NK-92 (cell line): Measurements from ENCODE around the gene BEST2.

ENCODE experiments used
- DNase-seq: peaks from one replicate; lab custom pipeline; 2025; ENCODE audit not compliant: unreplicated experiment; lab: John Stamatoyannopoulos, UW

The BEST2 gene

DNA sequence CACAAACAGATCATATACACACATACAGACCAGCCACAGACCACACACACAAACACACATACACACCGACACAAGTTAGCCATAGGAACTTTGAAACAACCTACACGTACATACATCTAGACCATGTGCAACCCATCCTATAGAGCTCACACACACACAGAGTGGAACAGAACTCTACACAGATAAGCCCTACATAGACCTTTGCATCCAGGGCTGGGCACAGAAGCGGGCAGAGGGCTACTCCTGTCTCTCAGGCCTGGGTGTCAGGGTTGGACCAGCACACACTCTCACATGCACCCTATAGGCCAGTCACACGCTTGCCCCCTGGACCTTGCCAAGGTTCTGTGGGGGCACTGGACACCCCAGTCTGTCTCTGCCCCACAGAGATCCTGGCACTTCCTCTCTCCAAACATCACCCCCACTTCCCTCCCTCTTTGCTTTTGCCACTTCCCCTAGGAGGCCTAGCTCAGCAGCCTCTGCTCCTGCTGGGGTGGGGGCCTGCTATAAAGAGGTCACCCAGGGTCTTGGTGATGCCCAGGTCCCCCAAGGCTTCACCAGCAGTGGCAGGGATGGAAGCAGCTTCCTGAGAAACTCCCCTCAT, 33.9 kb downstream of the BEST2 start:
- DNase-seq = no peak

- DNase-seq = no peak
Measured at GRCh38 chr19:12786141-12786870, 34.7 kb downstream of the BEST2 start.

DNA sequence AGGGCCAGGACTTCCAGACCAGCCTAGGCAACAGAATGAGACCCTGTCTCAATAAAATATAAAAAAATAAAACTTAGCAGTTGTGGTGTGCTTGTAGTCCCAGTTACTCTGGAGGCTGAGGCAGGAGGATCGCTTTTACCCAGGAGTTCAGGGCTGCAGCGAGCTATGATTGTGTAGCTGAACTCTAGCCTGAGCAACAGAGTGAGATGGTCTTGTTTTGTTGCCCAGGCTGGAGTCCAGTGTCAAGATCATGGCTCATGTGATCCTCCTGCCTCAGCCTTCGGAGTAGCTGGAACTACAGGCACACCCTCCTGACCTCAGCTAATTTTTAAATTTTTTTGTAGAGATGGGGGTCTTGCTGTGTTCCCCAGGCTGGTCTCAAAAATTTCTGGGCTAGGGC, 35.4 kb downstream of the BEST2 start:
- DNase-seq = no peak

DNA sequence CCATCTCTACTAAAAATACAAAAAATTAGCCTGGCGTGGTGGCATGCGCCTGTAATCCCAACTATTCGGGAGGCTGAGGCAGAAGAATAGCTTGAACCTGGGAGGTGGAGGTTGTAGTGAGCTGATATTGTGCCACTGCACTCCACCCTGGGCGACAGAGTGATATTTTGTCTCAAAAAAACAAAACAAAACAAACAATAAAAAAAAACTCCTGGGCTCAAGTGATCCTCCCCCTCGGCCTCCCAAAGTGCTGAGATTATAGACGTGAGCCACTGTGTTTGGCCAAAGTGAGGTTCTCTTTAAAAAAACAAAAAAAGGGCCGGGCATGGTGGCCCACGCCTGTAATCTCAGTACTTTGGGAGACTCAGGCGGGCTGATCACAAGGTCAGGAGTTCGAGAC, 35.9 kb downstream of the BEST2 start:
- DNase-seq = no peak

- no peak for DNase-seq
Measured at GRCh38 chr19:12788042-12788681, 36.6 kb downstream of the BEST2 start.

DNA sequence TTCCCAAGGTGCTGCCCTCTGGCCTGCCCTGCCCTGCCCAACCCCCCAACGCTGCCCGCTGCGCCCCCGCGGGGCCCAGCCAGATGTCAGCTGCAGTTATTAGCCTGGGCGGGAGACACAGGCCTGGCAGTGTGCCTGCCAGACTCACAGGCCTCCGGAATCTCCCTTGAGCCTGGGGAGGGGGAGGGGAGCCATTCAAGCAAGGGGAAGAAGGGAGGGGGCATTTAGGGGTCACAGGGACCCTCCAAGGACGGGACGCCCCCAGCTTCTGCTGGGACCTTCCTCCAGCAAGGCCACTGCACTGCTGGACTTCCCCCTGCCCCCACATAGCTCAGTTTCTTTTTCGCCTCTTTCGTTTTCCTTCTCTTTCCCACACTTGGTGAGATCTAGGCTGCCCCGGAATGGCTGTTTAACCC, 37.1 kb downstream of the BEST2 start:
- no peak for DNase-seq

GRCh38 chr19:12789098-12789903, 37.7 kb downstream of the BEST2 start:
- no peak for DNase-seq

DNA sequence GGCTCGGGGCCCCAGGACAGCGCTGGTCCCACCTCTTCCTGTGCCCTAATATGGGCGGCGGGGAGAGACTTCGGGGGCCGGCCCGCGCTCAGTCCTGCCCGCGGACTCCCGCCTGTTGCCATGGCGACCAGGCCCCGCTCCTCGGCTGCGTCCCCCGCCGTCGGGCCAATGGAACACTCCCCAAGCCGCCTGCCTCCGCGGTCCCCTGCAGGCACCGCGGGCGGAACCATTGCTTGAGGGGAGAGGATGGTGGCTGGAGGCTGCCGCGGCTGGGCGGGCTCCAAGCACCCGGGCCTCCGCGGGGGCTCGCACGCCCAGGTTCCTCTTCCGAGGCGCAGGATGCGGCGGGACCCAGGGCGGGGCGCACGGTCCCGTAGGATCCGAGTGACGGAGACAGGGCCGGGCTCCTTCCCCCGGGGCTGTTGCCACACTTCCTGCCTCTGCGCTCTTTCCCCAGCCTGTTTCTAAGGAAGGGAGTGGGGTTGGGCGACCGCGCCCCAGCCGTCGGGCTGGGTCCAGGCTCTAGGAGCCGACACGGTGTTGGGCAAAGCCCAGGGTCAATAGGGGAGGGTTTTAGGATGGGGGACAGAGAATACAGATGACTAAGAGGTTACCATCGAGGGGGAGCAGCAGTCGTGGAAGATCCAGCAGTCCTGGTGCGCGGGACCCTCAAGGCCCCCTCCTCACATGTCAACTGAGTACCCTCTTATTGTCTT, 38.5 kb downstream of the BEST2 start:
- peak; percentile 66 for DNase-seq

GRCh38 chr19:12790628-12791344, 39.2 kb downstream of the BEST2 start:
- no peak for DNase-seq

- peak; percentile 83 for DNase-seq
Measured at GRCh38 chr19:12791345-12792050, 39.9 kb downstream of the BEST2 start, which contains the start of gene JUNB. Gene JUNB, plus strand, starts transcription at chr19:12791486. Its CDS starts 286 bp downstream, at chr19:12791772.

DNA sequence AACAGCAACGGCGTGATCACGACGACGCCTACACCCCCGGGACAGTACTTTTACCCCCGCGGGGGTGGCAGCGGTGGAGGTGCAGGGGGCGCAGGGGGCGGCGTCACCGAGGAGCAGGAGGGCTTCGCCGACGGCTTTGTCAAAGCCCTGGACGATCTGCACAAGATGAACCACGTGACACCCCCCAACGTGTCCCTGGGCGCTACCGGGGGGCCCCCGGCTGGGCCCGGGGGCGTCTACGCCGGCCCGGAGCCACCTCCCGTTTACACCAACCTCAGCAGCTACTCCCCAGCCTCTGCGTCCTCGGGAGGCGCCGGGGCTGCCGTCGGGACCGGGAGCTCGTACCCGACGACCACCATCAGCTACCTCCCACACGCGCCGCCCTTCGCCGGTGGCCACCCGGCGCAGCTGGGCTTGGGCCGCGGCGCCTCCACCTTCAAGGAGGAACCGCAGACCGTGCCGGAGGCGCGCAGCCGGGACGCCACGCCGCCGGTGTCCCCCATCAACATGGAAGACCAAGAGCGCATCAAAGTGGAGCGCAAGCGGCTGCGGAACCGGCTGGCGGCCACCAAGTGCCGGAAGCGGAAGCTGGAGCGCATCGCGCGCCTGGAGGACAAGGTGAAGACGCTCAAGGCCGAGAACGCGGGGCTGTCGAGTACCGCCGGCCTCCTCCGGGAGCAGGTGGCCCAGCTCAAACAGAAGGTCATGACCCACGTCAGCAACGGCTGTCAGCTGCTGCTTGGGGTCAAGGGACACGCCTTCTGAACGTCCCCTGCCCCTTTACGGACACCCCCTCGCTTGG, 40.7 kb downstream of the BEST2 start:
- no peak for DNase-seq

GRCh38 chr19:12792853-12793289, 41.3 kb downstream of the BEST2 start:
- DNase-seq = no peak

GRCh38 chr19:12793290-12794195, 42.0 kb downstream of the BEST2 start:
- DNase-seq = no peak

GRCh38 chr19:12794196-12794941, 42.8 kb downstream of the BEST2 start:
- DNase-seq = no peak

DNA sequence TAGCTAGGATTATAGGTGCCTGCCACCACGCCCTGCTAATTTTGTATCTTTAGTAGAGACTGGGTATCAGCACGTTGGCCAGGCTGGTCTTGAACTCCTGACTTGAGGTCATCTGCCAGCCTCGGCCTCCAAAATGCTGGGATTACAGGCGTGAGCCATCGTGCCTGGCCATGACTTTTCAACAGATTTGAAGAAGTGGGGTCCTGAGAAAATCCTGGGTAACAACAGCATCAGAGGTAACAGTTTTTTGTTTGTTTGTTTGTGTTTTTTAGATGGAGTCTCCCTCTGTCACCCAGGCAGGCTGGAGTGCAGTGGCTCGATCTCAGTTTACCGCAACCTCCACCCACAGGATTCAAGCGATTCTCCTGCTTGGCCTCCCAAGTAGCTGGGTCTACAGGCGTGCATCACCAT, 43.4 kb downstream of the BEST2 start:
- no peak for DNase-seq

- DNase-seq = no peak
Measured at GRCh38 chr19:12796146-12797071, 44.8 kb downstream of the BEST2 start.
